ENCODE data around the gene PLEKHG5.
A peak's percentile ranks its signal among the peaks of the same experiment; 100 is the strongest.

PLEKHG5 gene

DNA sequence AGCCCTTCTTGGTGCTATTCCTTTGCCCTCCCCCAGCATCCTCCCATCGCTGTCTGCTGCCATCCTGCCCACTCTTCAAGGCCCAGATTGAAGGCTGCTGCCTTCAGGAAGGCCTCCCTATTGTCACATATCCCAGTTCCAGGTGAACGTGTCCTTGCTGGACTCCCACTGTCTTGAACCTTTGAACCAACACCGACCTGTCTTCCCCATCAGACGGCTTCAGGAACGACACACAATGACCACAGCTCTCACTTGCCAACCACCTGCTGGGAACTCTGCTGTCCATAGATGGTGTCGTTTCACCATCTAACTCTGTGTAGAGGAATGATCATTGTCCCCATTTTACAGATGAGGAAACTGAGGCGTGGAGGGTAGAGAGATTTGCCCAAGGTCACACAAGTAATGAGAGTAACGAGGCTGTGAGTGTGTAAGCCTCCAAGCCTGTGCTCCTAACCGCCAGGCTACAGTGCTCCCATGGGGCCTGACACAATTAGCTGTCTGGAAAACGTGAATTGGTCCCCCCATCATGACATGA, 9.9 kb upstream of the PLEKHG5 start:
- Histone ChIP-seq H3K4me1 (ENCODE audit: control insufficient read depth, insufficient read depth, low read length) (peaks cover 44% of the 10 kb centered on the region), H3K27me3 (ENCODE audit: control insufficient read depth, insufficient read depth, low read length) (no peaks in the 10 kb centered on the region)

DNA sequence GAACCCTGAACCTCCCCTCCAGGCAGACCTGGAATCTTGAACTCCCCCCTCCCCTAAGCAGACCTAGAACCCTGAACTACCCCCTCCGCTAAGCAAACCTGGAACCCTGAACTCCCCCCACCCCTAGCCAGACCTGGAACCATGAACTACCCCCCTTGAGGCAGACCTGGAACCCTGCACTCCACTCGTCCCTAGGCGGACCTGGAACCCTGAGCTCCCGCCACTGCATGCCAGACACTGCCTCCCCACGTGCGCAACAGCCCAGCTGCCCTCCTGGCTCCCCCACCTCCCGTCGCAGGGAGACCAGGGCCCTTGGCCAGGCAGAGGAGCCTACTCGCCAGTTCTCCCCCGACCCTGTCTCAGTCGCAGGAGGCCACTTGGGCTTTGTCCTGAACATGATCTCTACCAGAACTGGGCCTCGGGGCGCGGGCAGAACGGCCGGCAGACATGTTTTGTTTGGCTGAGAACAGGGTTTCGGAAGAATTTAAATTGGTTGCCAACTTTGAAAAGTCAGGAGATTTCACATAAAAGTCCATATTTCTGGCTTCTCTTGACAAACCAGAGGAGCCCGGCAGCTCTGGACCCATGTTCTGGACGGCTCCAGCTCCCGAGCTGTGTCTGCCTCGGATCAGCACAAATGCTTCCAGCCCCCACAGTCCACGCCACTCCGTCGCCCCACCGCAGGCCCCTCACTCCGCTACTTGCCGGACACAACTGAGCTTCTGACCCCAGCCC, 9.2 kb upstream of the PLEKHG5 start:
- H3K9ac ChIP-seq (ENCODE audit: low read depth, low read length), result no peak overlapping the region
- peaks cover 50% of the 10 kb centered on the region for H3K4me1 ChIP-seq (ENCODE audit: control insufficient read depth, insufficient read depth, low read length)
- no peaks in the 10 kb centered on the region for H3K27me3 ChIP-seq (ENCODE audit: control insufficient read depth, insufficient read depth, low read length)
- no peaks in the 10 kb centered on the region for H3K9me3 ChIP-seq (replicated peaks; ENCODE audit: low read length)
- no peaks in the 10 kb centered on the region for H3K36me3 ChIP-seq (ENCODE audit: insufficient read depth, low read length)
- no peak overlapping the region for H3K4me3 ChIP-seq (ENCODE audit: low read length)
- H3K4me2 ChIP-seq (ENCODE audit: low read length), result peak overlapping the region; percentile 22

More for the DNA sequence above, 9.9 kb upstream of the PLEKHG5 start:
- Histone ChIP-seq H3K4me3 (ENCODE audit: low read length) (no peak overlapping the region), H3K36me3 (ENCODE audit: insufficient read depth, low read length) (no peaks in the 10 kb centered on the region), H3K9ac (ENCODE audit: low read depth, low read length) (no peak overlapping the region), H3K4me2 (ENCODE audit: low read length) (peak overlapping the region; percentile 61), H3K9me3 (replicated peaks; ENCODE audit: low read length) (no peaks in the 10 kb centered on the region)

DNA sequence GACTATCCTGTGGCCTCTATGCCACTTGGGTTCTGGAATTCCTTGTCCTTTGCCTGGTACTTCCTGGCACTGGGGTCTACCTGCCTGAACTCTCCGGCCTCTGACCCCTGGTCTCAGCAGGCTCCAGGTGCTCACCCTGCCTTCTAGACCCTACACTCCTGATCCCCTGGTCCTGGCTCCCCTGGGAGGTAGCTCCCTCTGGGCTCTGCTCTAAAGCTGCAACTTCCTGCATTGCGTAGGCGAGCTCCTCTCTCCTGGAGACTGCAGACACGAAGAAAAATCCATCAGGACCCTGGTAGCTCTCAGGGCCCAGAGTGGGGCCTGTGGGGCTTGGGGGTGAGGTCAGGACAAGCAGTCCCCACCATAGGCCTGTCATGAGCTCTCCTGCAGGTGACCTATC, 7.8 kb upstream of the PLEKHG5 start:
- H3K36me3 ChIP-seq (ENCODE audit: insufficient read depth, low read length), result no peaks in the 10 kb centered on the region
- H3K4me2 ChIP-seq (ENCODE audit: low read length), result peak overlapping the region; percentile 9
- H3K9ac ChIP-seq (ENCODE audit: low read depth, low read length), result no peak overlapping the region
- no peak overlapping the region for H3K4me3 ChIP-seq (ENCODE audit: low read length)
- H3K9me3 ChIP-seq (replicated peaks; ENCODE audit: low read length), result no peaks in the 10 kb centered on the region
- peaks cover 54% of the 10 kb centered on the region for H3K4me1 ChIP-seq (ENCODE audit: control insufficient read depth, insufficient read depth, low read length)
- H3K27me3 ChIP-seq (ENCODE audit: control insufficient read depth, insufficient read depth, low read length), result no peaks in the 10 kb centered on the region

DNA sequence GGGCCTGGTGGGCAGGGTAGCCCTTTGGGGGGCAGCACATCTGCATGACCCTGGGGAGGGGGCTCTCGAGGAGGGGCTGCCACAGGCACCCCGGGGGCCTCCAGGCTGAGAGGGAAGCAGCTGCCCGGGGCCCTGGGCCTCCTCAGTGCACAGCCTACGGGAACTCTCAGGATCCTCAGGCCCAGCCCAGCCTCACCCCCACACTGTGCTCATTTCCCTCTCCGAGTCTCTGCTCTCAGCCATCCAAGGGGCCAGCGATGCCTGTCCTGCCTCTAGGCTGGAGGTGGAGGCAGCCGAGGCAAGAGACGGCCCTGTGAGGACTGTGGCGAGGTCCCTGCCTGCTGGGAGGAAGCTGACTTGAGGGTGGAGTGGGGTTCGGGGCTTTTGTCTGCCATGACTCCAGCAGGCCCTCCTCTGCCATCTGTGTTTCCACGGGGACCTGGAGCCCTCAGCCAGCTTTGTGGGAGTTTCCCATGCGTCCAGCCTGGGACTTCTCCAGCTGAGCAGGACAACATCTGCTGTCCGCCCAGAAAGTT, 7.2 kb upstream of the PLEKHG5 start:
- H3K9me3 ChIP-seq (replicated peaks; ENCODE audit: low read length), result no peaks in the 10 kb centered on the region
- H3K27me3 ChIP-seq (ENCODE audit: control insufficient read depth, insufficient read depth, low read length), result no peaks in the 10 kb centered on the region
- no peaks in the 10 kb centered on the region for H3K36me3 ChIP-seq (ENCODE audit: insufficient read depth, low read length)
- no peak overlapping the region for H3K4me3 ChIP-seq (ENCODE audit: low read length)
- H3K4me2 ChIP-seq (ENCODE audit: low read length), result no peak overlapping the region
- H3K4me1 ChIP-seq (ENCODE audit: control insufficient read depth, insufficient read depth, low read length), result peaks cover 54% of the 10 kb centered on the region
- H3K9ac ChIP-seq (ENCODE audit: low read depth, low read length), result no peak overlapping the region

DNA sequence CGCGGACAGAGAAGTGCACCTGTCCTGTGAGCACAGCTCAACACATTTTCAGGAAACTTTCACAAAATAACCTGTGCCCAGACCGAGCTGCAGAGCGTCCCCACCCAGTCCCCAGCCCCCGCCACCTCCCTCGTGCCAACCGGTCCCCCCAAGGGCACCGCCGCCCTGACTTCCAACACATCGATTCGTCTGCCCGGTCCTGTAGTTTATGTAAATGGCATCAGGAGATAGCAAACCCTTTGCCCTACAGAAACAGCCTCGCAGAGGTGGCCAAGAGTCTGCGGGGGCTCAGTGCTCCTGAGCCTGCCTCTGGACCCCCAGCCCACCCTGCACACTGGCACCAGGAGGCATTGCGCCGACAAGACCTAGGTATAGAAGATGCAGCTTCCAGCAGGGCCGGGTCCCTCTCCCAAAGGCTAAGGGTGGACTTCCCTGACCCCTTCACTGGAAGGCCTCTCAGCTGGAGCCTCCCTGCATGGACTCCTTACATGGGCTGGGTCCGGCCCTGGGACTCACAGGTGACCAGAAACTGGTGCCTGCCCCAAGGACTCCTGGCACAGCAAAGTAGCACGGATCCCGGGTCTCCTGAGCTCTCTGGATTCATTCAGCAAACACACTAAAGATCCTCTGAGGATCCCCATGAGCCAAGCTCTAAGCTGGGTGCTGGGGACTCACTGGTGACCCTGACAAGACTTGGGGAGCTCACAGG, 6.6 kb upstream of the PLEKHG5 start:
- H3K9me3 ChIP-seq (replicated peaks; ENCODE audit: low read length), result no peaks in the 10 kb centered on the region
- no peaks in the 10 kb centered on the region for H3K36me3 ChIP-seq (ENCODE audit: insufficient read depth, low read length)
- no peaks in the 10 kb centered on the region for H3K27me3 ChIP-seq (ENCODE audit: control insufficient read depth, insufficient read depth, low read length)
- H3K4me2 ChIP-seq (ENCODE audit: low read length), result peak overlapping the region; percentile 96
- no peak overlapping the region for H3K9ac ChIP-seq (ENCODE audit: low read depth, low read length)
- H3K4me1 ChIP-seq (ENCODE audit: control insufficient read depth, insufficient read depth, low read length), result peaks cover 54% of the 10 kb centered on the region
- peak overlapping the region; percentile 76 for H3K4me3 ChIP-seq (ENCODE audit: low read length)

DNA sequence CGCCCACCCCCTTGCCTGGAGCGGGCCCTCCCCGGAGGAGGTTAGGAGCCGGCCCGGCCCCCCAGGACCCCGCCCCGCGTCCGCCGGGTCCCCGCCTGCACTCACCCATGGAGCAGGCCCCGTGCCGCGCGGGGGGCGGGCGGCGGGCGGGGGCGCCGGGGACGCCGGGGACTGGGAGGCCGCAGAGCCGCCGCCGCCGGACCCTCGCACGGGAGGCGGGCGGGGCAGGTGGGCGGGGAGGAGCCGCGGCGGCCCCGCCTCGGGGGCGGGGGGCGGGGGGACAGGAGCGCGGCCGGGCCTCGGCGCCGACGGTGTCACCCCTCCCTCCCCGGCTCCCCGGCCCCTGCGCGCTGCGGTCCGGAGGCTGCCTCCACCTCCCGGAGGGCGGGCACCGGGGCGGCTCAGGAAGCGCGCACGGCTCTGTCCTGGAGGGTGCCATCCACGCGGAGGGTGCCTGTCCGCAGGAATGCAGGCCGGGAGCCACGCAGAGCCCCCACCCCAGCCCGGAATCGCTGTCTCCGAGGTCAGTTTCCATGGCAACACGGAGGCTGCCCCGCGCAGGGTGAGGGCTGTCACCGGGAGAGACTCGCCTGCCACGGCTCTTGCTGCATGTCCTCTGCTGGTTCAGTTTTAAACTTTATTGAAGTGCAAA, 5.9 kb upstream of the PLEKHG5 start:
- Histone ChIP-seq H3K4me1 (ENCODE audit: control insufficient read depth, insufficient read depth, low read length) (peaks cover 50% of the 10 kb centered on the region), H3K4me3 (ENCODE audit: low read length) (peak overlapping the region; percentile 76)

DNA sequence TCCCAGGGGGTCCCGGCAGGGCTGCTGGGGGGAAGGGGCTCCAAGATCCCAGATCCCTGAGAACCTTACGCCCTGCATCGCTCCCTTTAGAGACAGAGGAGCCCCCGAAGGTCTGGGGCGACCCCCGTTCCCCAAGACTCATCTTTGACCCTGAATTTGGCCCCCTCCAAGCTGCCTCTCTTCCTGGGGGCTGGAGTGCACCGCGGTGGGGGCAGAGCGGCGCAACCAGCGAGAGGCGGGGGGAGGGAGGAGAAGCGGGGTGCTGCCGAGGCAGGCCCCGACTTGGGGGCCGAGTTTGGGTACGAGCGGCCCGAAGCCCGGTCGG, 5.4 kb upstream of the PLEKHG5 start:
- Histone ChIP-seq H3K9me3 (replicated peaks; ENCODE audit: low read length) (no peaks in the 10 kb centered on the region), H3K4me3 (ENCODE audit: low read length) (peak overlapping the region; percentile 60), H3K27me3 (ENCODE audit: control insufficient read depth, insufficient read depth, low read length) (no peaks in the 10 kb centered on the region), H3K36me3 (ENCODE audit: insufficient read depth, low read length) (no peaks in the 10 kb centered on the region), H3K4me2 (ENCODE audit: low read length) (peak overlapping the region; percentile 84), H3K4me1 (ENCODE audit: control insufficient read depth, insufficient read depth, low read length) (peaks cover 50% of the 10 kb centered on the region), H3K9ac (ENCODE audit: low read depth, low read length) (peak overlapping the region; percentile 41)

More for the DNA sequence above, 5.9 kb upstream of the PLEKHG5 start:
- Histone ChIP-seq H3K9me3 (replicated peaks; ENCODE audit: low read length) (no peaks in the 10 kb centered on the region), H3K36me3 (ENCODE audit: insufficient read depth, low read length) (no peaks in the 10 kb centered on the region), H3K27me3 (ENCODE audit: control insufficient read depth, insufficient read depth, low read length) (no peaks in the 10 kb centered on the region), H3K9ac (ENCODE audit: low read depth, low read length) (peak overlapping the region; percentile 41), H3K4me2 (ENCODE audit: low read length) (peak overlapping the region; percentile 96)

DNA sequence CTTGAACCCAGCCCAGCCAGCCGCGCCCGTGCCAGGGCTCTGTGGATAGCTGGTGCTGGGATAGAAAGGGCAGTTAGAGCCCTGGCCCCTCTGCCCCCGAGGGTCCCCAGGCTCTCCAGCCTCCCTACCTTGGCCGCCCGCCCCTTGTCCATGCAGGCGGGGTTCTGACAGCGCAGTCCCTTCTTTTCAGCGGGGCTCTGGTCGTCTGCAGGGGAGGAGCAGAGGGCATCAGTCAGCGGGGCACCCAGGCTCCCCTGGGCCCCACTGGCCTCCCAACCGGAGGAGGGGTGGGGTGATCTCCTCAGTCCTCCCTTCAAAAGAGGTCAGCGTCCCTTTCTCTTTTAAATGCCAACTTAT, 4.9 kb upstream of the PLEKHG5 start:
- H3K9me3 ChIP-seq (replicated peaks; ENCODE audit: low read length), result no peaks in the 10 kb centered on the region
- H3K9ac ChIP-seq (ENCODE audit: low read depth, low read length), result peak overlapping the region; percentile 41
- H3K36me3 ChIP-seq (ENCODE audit: insufficient read depth, low read length), result no peaks in the 10 kb centered on the region
- H3K4me1 ChIP-seq (ENCODE audit: control insufficient read depth, insufficient read depth, low read length), result peaks cover 50% of the 10 kb centered on the region
- no peaks in the 10 kb centered on the region for H3K27me3 ChIP-seq (ENCODE audit: control insufficient read depth, insufficient read depth, low read length)
- H3K4me3 ChIP-seq (ENCODE audit: low read length), result peak overlapping the region; percentile 60
- peak overlapping the region; percentile 84 for H3K4me2 ChIP-seq (ENCODE audit: low read length)

DNA sequence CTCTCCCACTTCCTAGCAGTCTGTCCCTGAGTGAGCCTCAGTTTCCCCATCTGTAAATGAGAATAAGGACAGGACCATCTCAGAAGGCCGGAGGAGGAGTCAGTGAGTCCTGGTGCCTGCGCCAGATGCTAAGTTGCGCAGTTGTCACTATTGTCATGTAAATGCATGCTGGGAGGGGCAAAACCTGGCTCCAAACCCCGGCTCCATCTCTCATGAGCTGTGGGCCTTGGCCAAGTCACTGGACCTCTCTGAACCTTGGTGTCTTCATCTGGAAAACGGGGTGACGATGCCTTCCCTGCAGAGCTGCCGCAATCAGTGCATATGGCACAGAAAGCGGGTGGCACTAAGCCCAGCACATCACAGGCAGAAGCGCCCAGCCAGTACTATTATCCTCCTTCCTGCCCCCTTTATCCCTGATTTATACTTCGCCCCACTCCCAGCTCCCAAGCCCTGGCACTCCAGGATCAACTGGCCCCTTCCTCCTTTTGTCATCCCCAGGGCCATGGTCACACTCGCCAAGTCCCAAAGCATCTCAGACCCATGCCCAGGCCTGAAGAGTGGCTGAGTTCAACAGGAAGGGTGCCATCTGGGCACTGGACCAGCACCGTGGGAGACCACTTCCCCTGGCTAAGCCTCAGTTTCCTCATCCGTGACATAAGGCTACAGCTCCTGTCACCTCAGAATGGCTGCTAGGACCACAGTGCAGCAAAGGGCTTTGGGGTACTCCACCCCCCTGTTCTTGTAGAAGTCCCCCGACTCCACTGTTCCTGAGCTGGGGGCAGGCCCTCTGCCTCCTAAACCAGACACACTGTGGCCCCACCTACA, 4.3 kb upstream of the PLEKHG5 start:
- no peaks in the 10 kb centered on the region for H3K36me3 ChIP-seq (ENCODE audit: insufficient read depth, low read length)
- H3K4me2 ChIP-seq (ENCODE audit: low read length), result peak overlapping the region; percentile 84
- no peak overlapping the region for H3K4me3 ChIP-seq (ENCODE audit: low read length)
- H3K27me3 ChIP-seq (ENCODE audit: control insufficient read depth, insufficient read depth, low read length), result no peaks in the 10 kb centered on the region
- no peaks in the 10 kb centered on the region for H3K9me3 ChIP-seq (replicated peaks; ENCODE audit: low read length)
- H3K4me1 ChIP-seq (ENCODE audit: control insufficient read depth, insufficient read depth, low read length), result peaks cover 48% of the 10 kb centered on the region
- no peak overlapping the region for H3K9ac ChIP-seq (ENCODE audit: low read depth, low read length)

DNA sequence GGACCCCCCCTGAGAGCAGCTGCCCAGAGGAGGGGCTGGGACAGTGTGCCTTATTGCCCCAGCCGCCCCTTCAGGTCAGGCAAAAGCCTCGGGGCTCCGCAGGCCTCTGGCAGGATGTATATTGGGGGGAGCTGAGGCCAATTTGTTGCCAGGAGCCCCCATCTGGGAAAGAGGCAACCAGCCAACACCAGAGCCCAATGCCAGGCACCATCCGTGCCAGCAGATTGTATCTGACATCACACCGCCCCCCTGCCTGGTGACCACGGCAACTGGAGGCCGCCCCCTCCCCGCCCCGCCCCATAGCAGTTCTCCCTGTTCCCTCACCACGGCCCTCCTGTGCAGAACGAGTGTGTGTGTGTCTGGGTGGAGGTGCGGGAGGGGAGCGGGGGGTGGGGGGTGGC, 3.6 kb upstream of the PLEKHG5 start:
- peaks cover 45% of the 10 kb centered on the region for H3K4me1 ChIP-seq (ENCODE audit: control insufficient read depth, insufficient read depth, low read length)
- no peaks in the 10 kb centered on the region for H3K36me3 ChIP-seq (ENCODE audit: insufficient read depth, low read length)
- no peak overlapping the region for H3K9ac ChIP-seq (ENCODE audit: low read depth, low read length)
- H3K4me2 ChIP-seq (ENCODE audit: low read length), result no peak overlapping the region
- no peaks in the 10 kb centered on the region for H3K9me3 ChIP-seq (replicated peaks; ENCODE audit: low read length)
- no peak overlapping the region for H3K4me3 ChIP-seq (ENCODE audit: low read length)
- no peaks in the 10 kb centered on the region for H3K27me3 ChIP-seq (ENCODE audit: control insufficient read depth, insufficient read depth, low read length)

DNA sequence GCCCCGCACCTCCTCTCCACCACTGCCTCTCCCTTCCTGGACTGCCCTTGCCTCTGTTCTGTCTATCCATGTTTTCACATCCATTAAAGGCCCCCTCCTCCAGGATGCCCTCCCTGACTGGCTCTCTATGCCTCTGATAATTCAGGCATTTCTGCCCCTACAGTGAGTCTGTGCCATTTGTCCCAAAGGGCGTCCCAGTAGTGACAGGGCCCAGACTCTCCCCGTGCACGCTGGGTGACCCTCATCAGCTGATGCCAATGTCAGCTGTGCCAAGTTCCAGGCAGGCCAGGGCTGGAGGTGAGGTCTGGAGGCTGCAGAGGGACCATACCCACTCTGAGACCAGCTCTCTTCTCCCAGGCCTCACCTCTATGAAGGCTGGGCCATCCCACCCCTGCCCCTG, 3.2 kb upstream of the PLEKHG5 start:
- no peaks in the 10 kb centered on the region for H3K36me3 ChIP-seq (ENCODE audit: insufficient read depth, low read length)
- no peaks in the 10 kb centered on the region for H3K27me3 ChIP-seq (ENCODE audit: control insufficient read depth, insufficient read depth, low read length)
- H3K9me3 ChIP-seq (replicated peaks; ENCODE audit: low read length), result no peaks in the 10 kb centered on the region
- H3K4me1 ChIP-seq (ENCODE audit: control insufficient read depth, insufficient read depth, low read length), result peaks cover 45% of the 10 kb centered on the region
- no peak overlapping the region for H3K4me3 ChIP-seq (ENCODE audit: low read length)
- H3K4me2 ChIP-seq (ENCODE audit: low read length), result no peak overlapping the region
- H3K9ac ChIP-seq (ENCODE audit: low read depth, low read length), result no peak overlapping the region
